PFSK-1 (cell line): ENCODE data around the gene MT1F.

Experiments
- FOXP2 ChIP-seq: optimal IDR thresholded peaks from 2 replicates; pipeline ENCODE3; 2011; ENCODE audit warnings: borderline replicate concordance, control low read depth, inconsistent platforms; ENCODE audit not compliant: insufficient read depth; ENCODE audit errors: extremely low read length, extremely low read depth
- POLR2AphosphoS5 ChIP-seq: IDR thresholded peaks from 2 replicates; pipeline ENCODE4 v1.6.1; 2012; ENCODE audit warnings: low read depth, mild to moderate bottlenecking, control low read depth, low read length, moderate library complexity
- REST ChIP-seq, 2 experiments: IDR thresholded peaks; 2 replicates each; pipeline versions ENCODE4 v1.6.1 to v1.8.0; 2011 to 2012; ENCODE audit warnings: low read depth in 2 of 2, low read length in 2 of 2, control low read depth in 1 of 2, inconsistent platforms in 1 of 2, mild to moderate bottlenecking in 1 of 2, moderate library complexity in 1 of 2; ENCODE audit not compliant: insufficient read depth in 1 of 2
- SIN3A ChIP-seq: IDR thresholded peaks from 2 replicates; pipeline ENCODE4 v1.6.1; 2012; ENCODE audit warnings: mild to moderate bottlenecking, low read length, moderate library complexity, borderline replicate concordance; ENCODE audit not compliant: insufficient read depth
- TAF1 ChIP-seq: IDR thresholded peaks from 2 replicates; pipeline ENCODE4 v1.6.1; 2012; ENCODE audit warnings: low read length, control low read depth, borderline replicate concordance; ENCODE audit not compliant: insufficient read depth

The MT1F gene

GRCh38 chr16:56610017-56610608 is 47.6 kb upstream of the MT1F start:
- TF ChIP-seq REST (IDR thresholded peaks at IDR 0.05; ENCODE audit: insufficient read depth in 1 of 2, low read depth in 2 of 2, low read length in 2 of 2) (no peak), TAF1 (no peak), SIN3A (no peak), POLR2AphosphoS5 (no peak), FOXP2 (no peak)

DNA sequence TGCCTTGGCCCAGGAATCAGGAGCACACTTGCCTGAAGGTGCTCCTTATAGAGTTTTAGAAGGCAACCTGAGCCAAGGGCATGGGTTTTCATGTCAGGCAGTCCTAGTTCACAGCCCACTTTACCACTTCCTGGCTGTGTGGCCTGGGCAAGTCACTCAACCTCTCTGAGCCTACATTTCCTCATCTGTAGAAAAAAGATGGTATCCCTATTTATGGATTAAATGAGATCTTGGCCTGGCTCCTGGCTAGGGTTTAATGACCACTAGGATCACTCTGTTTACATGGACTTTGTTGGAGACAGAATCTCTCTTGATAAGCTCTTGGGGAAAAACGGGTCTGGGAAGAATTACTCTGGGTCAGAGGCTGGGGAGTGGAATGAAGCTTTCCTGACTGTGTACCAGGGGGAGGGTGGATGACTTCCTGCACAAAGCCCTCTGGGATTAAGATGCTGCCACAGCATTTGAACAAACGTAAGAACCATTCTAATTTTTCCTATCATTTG is 47.1 kb upstream of the MT1F start:
- TF ChIP-seq TAF1 (no peak), FOXP2 (no peak), SIN3A (no peak), POLR2AphosphoS5 (no peak), REST (IDR thresholded peaks at IDR 0.05; ENCODE audit: insufficient read depth in 1 of 2, low read depth in 2 of 2, low read length in 2 of 2) (no peak)

- TF ChIP-seq SIN3A (no peak), POLR2AphosphoS5 (no peak), TAF1 (no peak), FOXP2 (no peak), REST (IDR thresholded peaks at IDR 0.05; ENCODE audit: insufficient read depth in 1 of 2, low read depth in 2 of 2, low read length in 2 of 2) (no peak)
These were observed 46.4 kb upstream of the MT1F start for GRCh38 chr16:56611281-56611833.

DNA sequence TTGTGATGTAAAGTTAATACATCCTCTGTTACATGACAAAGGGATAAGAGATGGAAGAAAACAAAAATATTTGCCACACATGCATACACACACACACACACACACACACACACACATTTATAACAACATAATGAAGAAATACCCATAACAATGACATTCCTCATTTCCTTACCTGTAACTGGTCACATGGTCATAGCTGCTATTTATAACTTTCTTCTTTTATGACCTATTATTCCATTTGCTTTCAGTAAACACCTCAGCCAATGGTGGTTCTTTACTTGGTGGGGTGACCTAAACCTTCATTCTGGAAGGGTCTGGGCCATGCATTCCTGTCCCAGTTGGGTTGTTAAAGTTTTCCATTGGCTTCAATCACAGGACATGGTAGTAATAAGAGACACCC is 44.1 kb upstream of the MT1F start:
- TF ChIP-seq SIN3A (no peak), REST (IDR thresholded peaks at IDR 0.05; ENCODE audit: insufficient read depth in 1 of 2, low read depth in 2 of 2, low read length in 2 of 2) (no peak), FOXP2 (no peak)

GRCh38 chr16:56614549-56614991 is 43.2 kb upstream of the MT1F start:
- no peak for TF ChIP-seq POLR2AphosphoS5
- TF ChIP-seq FOXP2, result no peak
- TF ChIP-seq REST (IDR thresholded peaks at IDR 0.05; ENCODE audit: insufficient read depth in 1 of 2, low read depth in 2 of 2, low read length in 2 of 2), result no peak
- no peak for TF ChIP-seq TAF1
- TF ChIP-seq SIN3A, result no peak
